H1 (cell line): ENCODE results near the gene SLC15A1. TPM values are rescaled to one million over a fixed set of nuclear protein-coding genes. Genes with fewer than 3 reads are reported as not detected.

Experiments used
- CTBP2 ChIP-seq: IDR thresholded peaks from 2 replicates; pipeline ENCODE4 v1.7.0; 2011; ENCODE audit warnings: borderline replicate concordance, mild to moderate bottlenecking, moderate library complexity, mixed read lengths, low read length; ENCODE audit not compliant: insufficient read depth, insufficient read length
- JUND ChIP-seq: IDR thresholded peaks from 2 replicates; pipeline ENCODE4 v1.6.1; 2011; ENCODE audit warnings: mild to moderate bottlenecking, improper control_type of control experiment, low read length
- NANOG ChIP-seq: IDR thresholded peaks from 2 replicates; pipeline ENCODE4 v1.6.1; 2011; ENCODE audit warnings: low read length, low read depth, mild to moderate bottlenecking, inconsistent platforms; ENCODE audit not compliant: insufficient read depth, poor library complexity, severe bottlenecking
- RFX5 ChIP-seq: IDR thresholded peaks from 2 replicates; pipeline ENCODE4 v1.6.1; 2011; ENCODE audit warnings: low read depth, low read length, improper control_type of control experiment, borderline replicate concordance
- SIRT6 ChIP-seq: IDR thresholded peaks from one replicate; pipeline ENCODE4 v1.7.1; 2012; ENCODE audit warnings: low read length, inconsistent platforms
- polyA plus RNA-seq, 7 experiments: library from polyadenylated mRNA; depleted of rRNA in 3 of 7; stranded (reverse) in 5 of 7; unstranded in 2 of 7; fragments of >200 nt in 5 of 7; fragments of 200-250 nt in 2 of 7; gene quantifications; 1 replicate in 5 of 7; 2 replicates in 1 of 7; 4 replicates in 1 of 7; pipeline versions ENCODE4 v1.2.1 to v1.2.3, GENCODE V29; 2011 to 2013; ENCODE audit warnings: missing spikeins in 2 of 7, mixed read lengths in 2 of 7
- total RNA-seq: library from RNA; stranded (reverse); fragmentation: NEBNext Ultra II Directional; extraction: Animal tissue kit (Norgen Biotek cat#: 25700); gene quantifications from 2 replicates; pipeline ENCODE4 v1.2.1, GENCODE V29; 2021
- TF ChIP-seq, protein P1 (sequence below): fragments of 300-600 bp; sonication (generic); IDR thresholded peaks from 2 replicates; pipeline ENCODE4 v1.7.1; 2012; ENCODE audit warnings: low read length, moderate library complexity, mild to moderate bottlenecking, inconsistent platforms; ENCODE audit not compliant: insufficient replicate concordance
- TF ChIP-seq, protein P2 (sequence below): IDR thresholded peaks from 2 replicates; pipeline ENCODE4 v1.6.1; 2011; ENCODE audit warnings: low read length, improper control_type of control experiment

The SLC15A1 gene
- total and polyA plus RNA-seq, 2 of the 8 experiments (the other 6 are each of a cell fraction or from before 2014, with no cell fraction given) = 1.3 to 2.4 TPM

DNA sequence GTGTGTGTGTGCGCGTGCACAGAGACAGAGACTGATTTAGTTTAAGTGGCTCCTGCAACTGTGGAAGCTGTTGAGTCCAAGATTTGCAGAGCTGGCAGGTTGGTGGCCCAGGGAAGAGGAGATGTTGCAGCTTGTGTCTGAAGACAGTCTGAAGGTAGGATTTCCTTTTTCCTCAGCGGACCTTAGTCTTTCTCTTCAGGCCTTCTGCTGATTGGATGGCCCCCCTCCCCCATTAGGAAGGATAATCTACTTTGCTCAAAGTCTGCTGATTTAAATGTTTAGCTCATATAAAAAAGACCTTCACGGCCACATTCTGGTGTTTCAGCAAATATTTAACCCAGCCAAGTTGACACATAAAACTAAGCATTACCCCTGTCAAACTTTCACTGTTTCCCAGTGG is 84.3 kb downstream of the SLC15A1 start (continued):
- TF ChIP-seq, protein P1, sequence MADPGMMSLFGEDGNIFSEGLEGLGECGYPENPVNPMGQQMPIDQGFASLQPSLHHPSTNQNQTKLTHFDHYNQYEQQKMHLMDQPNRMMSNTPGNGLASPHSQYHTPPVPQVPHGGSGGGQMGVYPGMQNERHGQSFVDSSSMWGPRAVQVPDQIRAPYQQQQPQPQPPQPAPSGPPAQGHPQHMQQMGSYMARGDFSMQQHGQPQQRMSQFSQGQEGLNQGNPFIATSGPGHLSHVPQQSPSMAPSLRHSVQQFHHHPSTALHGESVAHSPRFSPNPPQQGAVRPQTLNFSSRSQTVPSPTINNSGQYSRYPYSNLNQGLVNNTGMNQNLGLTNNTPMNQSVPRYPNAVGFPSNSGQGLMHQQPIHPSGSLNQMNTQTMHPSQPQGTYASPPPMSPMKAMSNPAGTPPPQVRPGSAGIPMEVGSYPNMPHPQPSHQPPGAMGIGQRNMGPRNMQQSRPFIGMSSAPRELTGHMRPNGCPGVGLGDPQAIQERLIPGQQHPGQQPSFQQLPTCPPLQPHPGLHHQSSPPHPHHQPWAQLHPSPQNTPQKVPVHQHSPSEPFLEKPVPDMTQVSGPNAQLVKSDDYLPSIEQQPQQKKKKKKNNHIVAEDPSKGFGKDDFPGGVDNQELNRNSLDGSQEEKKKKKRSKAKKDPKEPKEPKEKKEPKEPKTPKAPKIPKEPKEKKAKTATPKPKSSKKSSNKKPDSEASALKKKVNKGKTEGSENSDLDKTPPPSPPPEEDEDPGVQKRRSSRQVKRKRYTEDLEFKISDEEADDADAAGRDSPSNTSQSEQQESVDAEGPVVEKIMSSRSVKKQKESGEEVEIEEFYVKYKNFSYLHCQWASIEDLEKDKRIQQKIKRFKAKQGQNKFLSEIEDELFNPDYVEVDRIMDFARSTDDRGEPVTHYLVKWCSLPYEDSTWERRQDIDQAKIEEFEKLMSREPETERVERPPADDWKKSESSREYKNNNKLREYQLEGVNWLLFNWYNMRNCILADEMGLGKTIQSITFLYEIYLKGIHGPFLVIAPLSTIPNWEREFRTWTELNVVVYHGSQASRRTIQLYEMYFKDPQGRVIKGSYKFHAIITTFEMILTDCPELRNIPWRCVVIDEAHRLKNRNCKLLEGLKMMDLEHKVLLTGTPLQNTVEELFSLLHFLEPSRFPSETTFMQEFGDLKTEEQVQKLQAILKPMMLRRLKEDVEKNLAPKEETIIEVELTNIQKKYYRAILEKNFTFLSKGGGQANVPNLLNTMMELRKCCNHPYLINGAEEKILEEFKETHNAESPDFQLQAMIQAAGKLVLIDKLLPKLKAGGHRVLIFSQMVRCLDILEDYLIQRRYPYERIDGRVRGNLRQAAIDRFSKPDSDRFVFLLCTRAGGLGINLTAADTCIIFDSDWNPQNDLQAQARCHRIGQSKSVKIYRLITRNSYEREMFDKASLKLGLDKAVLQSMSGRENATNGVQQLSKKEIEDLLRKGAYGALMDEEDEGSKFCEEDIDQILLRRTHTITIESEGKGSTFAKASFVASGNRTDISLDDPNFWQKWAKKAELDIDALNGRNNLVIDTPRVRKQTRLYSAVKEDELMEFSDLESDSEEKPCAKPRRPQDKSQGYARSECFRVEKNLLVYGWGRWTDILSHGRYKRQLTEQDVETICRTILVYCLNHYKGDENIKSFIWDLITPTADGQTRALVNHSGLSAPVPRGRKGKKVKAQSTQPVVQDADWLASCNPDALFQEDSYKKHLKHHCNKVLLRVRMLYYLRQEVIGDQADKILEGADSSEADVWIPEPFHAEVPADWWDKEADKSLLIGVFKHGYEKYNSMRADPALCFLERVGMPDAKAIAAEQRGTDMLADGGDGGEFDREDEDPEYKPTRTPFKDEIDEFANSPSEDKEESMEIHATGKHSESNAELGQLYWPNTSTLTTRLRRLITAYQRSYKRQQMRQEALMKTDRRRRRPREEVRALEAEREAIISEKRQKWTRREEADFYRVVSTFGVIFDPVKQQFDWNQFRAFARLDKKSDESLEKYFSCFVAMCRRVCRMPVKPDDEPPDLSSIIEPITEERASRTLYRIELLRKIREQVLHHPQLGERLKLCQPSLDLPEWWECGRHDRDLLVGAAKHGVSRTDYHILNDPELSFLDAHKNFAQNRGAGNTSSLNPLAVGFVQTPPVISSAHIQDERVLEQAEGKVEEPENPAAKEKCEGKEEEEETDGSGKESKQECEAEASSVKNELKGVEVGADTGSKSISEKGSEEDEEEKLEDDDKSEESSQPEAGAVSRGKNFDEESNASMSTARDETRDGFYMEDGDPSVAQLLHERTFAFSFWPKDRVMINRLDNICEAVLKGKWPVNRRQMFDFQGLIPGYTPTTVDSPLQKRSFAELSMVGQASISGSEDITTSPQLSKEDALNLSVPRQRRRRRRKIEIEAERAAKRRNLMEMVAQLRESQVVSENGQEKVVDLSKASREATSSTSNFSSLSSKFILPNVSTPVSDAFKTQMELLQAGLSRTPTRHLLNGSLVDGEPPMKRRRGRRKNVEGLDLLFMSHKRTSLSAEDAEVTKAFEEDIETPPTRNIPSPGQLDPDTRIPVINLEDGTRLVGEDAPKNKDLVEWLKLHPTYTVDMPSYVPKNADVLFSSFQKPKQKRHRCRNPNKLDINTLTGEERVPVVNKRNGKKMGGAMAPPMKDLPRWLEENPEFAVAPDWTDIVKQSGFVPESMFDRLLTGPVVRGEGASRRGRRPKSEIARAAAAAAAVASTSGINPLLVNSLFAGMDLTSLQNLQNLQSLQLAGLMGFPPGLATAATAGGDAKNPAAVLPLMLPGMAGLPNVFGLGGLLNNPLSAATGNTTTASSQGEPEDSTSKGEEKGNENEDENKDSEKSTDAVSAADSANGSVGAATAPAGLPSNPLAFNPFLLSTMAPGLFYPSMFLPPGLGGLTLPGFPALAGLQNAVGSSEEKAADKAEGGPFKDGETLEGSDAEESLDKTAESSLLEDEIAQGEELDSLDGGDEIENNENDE = no peak
- TF ChIP-seq SIRT6 (no peak), JUND (no peak), NANOG (no peak), CTBP2 (no peak), RFX5 (no peak)
- TF ChIP-seq, protein P2, sequence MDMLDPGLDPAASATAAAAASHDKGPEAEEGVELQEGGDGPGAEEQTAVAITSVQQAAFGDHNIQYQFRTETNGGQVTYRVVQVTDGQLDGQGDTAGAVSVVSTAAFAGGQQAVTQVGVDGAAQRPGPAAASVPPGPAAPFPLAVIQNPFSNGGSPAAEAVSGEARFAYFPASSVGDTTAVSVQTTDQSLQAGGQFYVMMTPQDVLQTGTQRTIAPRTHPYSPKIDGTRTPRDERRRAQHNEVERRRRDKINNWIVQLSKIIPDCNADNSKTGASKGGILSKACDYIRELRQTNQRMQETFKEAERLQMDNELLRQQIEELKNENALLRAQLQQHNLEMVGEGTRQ = no peak
